ENCODE data around the gene CRHR2. TPM values are rescaled to one million over a fixed set of nuclear protein-coding genes. Genes with fewer than 3 reads are reported as not detected.

Gene CRHR2
- total and polyA plus RNA-seq, 7 donors: under 0.01 TPM; not detected in 6

DNA sequence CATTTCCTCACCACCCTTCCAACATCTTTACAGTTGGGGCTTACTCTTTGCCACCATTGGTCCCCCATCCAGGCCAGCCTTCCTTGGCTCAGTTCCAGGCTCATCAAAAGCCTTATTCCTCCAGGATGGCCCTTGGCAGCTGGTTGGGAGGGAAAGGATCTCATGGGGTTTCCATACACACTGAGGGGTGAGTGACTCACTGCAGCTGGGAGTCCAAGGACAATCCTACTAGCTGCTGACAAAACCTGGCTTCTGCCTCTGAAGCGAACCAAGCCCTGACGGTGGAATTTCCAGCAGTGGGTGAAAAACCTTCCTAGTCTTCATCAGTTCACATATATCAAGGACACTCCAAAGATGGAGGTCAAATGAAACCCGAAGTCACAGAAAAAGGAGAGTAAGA, 22.9 kb downstream of the CRHR2 start:
- TF ChIP-seq, protein P1, sequence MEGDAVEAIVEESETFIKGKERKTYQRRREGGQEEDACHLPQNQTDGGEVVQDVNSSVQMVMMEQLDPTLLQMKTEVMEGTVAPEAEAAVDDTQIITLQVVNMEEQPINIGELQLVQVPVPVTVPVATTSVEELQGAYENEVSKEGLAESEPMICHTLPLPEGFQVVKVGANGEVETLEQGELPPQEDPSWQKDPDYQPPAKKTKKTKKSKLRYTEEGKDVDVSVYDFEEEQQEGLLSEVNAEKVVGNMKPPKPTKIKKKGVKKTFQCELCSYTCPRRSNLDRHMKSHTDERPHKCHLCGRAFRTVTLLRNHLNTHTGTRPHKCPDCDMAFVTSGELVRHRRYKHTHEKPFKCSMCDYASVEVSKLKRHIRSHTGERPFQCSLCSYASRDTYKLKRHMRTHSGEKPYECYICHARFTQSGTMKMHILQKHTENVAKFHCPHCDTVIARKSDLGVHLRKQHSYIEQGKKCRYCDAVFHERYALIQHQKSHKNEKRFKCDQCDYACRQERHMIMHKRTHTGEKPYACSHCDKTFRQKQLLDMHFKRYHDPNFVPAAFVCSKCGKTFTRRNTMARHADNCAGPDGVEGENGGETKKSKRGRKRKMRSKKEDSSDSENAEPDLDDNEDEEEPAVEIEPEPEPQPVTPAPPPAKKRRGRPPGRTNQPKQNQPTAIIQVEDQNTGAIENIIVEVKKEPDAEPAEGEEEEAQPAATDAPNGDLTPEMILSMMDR (IDR thresholded peaks at IDR 0.05): no peak
- no peak for TF ChIP-seq POLR2AphosphoS5 (IDR thresholded peaks at IDR 0.05)
- 81 to 91% methylated on average over 3 of the region's 3 CpGs for WGBS, 2 donors
- Histone ChIP-seq H3K36me3 (no peaks in the 10 kb centered on the region), H3K27me3 (peaks cover 0 to 4% (median 0%) of the 10 kb centered on the region in 3 donors), H3K4me3 (no peak overlapping the region), H3K4me1 (no peaks in the 10 kb centered on the region), H3K27ac (no peak overlapping the region), H3K9me3 (no peaks in the 10 kb centered on the region)
- peak; percentile 25 for DNase-seq
- intact Hi-C loops (cut with DNase I): no loop called here

DNA sequence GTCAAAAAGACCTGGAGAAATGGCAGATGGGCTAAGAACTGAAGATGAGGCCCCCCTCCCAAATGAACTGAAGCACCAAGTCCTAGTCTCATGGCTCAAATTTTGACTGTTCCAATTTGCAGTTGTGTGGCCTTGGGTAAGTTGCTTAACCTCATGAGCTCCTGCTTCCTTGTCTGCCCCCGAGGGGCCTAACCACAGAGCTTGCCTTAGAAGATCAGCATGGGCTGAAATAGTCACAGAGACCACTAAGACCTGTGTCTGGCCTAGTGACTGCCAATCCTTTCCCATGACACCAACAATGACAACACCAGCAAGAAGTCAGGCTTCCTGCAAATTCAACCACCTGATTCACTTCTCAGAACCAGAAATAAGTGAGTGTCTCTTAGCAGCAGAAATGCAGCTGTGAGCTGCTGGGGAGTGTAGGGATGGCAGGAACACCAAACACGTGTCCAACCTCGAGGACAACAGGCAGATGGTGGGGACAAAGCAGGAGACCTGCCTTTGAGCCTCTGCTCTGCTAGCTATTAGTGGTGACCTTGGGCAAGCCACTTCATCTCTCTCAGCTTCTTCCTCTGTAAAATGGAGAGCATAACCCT, 23.7 kb downstream of the CRHR2 start:
- no peak overlapping the region for H3K27ac ChIP-seq
- intact Hi-C loops (cut with DNase I): no loop called here
- DNase-seq: peak; percentile 30
- no peaks in the 10 kb centered on the region for H3K36me3 ChIP-seq
- peaks cover 0 to 4% (median 0%) of the 10 kb centered on the region in 3 donors for H3K27me3 ChIP-seq
- whole genome bisulfite sequencing, 2 donors: 47 to 84% methylated on average over 3 of the region's 3 CpGs
- TF ChIP-seq POLR2A (IDR thresholded peaks at IDR 0.05) (no peak), POLR2AphosphoS5 (IDR thresholded peaks at IDR 0.05) (no peak), EP300 (IDR thresholded peaks at IDR 0.05) (no peak)
- TF ChIP-seq, protein P1 (IDR thresholded peaks at IDR 0.05): no peak
- H3K9me3 ChIP-seq: no peaks in the 10 kb centered on the region
- no peaks in the 10 kb centered on the region for H3K4me1 ChIP-seq
- H3K4me3 ChIP-seq: no peak overlapping the region

DNA sequence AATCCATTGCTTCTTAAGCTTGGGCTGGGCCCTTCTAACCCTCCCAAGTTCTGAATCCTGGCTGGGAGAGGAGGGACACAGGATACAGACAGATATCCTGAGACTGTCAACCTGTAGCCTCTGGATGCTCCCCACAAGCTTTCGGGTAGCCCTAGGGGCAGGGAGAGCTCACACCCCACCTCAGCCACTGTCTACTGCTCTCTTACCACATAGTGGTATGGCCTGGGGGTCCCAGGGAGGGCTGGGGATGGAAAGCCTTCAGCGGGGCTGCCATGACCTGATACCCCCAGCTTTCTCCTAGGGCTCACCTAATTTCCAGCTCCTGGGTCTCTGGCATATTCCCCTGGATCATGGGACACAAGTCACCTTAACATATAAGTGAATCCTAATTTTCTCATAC, 25.1 kb downstream of the CRHR2 start:
- H3K4me1 ChIP-seq: no peaks in the 10 kb centered on the region

DNA sequence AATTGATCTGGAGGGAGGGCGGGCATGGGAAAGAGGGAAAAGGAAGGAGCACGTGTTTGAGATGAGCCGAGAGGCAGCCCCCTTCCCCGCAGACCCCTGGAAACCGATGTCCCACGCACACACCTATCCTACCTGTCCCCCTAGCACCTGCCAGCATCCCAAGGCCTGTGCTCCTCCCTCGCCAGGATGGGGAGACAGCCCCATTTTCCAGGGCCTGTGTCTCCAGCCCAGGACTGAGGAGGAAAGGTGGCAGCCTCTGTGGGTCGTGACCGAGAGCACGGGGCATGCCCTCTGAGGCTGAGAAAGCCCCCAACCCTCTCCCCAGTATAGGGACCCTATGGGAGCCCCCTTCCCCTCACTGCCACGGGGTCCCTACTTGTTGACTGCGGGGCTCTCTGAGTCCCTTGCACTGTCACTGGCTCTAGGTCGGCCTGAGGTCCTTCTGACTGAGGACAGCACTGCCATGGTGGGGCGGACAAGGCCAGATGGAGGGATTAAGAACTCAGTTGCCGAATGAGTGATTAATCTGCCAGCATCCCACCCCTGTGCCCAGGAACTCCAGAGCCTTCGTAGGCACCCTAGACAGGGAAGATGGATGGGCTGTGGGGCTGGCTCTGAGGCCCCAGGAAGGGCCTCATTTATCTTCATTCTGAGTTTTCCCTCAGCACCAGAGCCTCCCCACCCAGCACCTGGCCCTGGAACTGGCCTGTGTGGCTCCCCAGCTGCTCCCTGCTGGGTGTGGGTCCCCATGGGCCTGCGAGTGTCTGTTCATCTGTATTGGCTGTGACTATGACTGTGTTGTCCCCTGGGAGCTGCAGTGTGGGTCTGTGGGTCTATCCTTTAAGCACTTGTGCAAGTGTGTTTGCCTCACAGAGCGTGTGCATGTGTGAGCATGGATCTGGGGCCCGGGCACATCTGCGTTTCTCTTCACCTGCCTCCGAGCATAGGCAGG, 26.0 kb downstream of the CRHR2 start:
- no peaks in the 10 kb centered on the region for H3K4me1 ChIP-seq
- no peak overlapping the region for H3K27ac ChIP-seq
- TF ChIP-seq POLR2AphosphoS5 (IDR thresholded peaks at IDR 0.05): no peak
- TF ChIP-seq POLR2A (IDR thresholded peaks at IDR 0.05): no peak
- TF ChIP-seq, protein P1 (IDR thresholded peaks at IDR 0.05): no peak
- TF ChIP-seq EP300 (IDR thresholded peaks at IDR 0.05): no peak
- H3K36me3 ChIP-seq: no peaks in the 10 kb centered on the region
- H3K9me3 ChIP-seq: no peaks in the 10 kb centered on the region
- H3K27me3 ChIP-seq: no peaks in the 10 kb centered on the region
- peak; percentile 55 for DNase-seq
- no peak overlapping the region for H3K4me3 ChIP-seq
- intact Hi-C loops (cut with DNase I): no loop called here
- 86 to 88% methylated on average over 21 of the region's 21 CpGs for WGBS, 2 donors

More for the DNA sequence above, 25.1 kb downstream of the CRHR2 start:
- Histone ChIP-seq H3K4me3 (no peak overlapping the region), H3K27ac (no peak overlapping the region), H3K27me3 (no peaks in the 10 kb centered on the region), H3K9me3 (no peaks in the 10 kb centered on the region), H3K36me3 (no peaks in the 10 kb centered on the region)
- 95 to 97% methylated on average over 2 of the region's 2 CpGs for WGBS, 2 donors
- TF ChIP-seq, protein P1 (IDR thresholded peaks at IDR 0.05): no peak
- TF ChIP-seq POLR2AphosphoS5 (IDR thresholded peaks at IDR 0.05): no peak
- TF ChIP-seq POLR2A (IDR thresholded peaks at IDR 0.05): no peak
- no peak for TF ChIP-seq EP300 (IDR thresholded peaks at IDR 0.05)
- intact Hi-C loops (cut with DNase I): no loop called here
- peak; percentile 35 for DNase-seq

Measured in sigmoid colon (tissue), 7 donors.